GM23338 (cell line): Measurements from ENCODE around the gene AP3S1. TPM values are rescaled to one million over a fixed set of nuclear protein-coding genes. Genes with fewer than 3 reads are reported as not detected.
"Not testable (repeated sequence)": the region's sequence is repeated elsewhere in the genome, so short reads cannot be mapped to it uniquely, and the experiment has no call there.

Experiments used
- ATAC-seq: fragments of 200-7000 bp; cut with Tn5 transposase; 3 replicates; pipeline ENCODE4 v1.9.1; 2020
- DNase-seq: peaks from one replicate; pipeline ENCODE4 v3.0.0-alpha.2; 2015; ENCODE audit warnings: low spot score
- H2AFZ ChIP-seq: fragments of 200-600 bp; sonication (generic); 2 replicates; pipeline ENCODE4 v1.8.0; 2016; ENCODE audit warnings: antibody characterized with exemption, mild to moderate bottlenecking, moderate library complexity
- H3F3A ChIP-seq: fragments of 200-600 bp; sonication (generic); replicated peaks from 2 replicates; pipeline ENCODE4 v1.8.0; 2017; ENCODE audit warnings: antibody characterized with exemption, mixed run types, low read depth
- H3K27ac ChIP-seq: fragments of 200-600 bp; sonication (generic); 2 replicates; pipeline ENCODE4 v1.6.1; 2016; ENCODE audit warnings: low read depth
- H3K27me3 ChIP-seq: fragments of 200-600 bp; sonication (generic); 2 replicates; pipeline ENCODE4 v1.8.0; 2016; ENCODE audit warnings: mild to moderate bottlenecking, mixed run types, moderate library complexity; ENCODE audit not compliant: insufficient read depth
- H3K36me3 ChIP-seq: fragments of 200-600 bp; sonication (generic); 2 replicates; pipeline ENCODE4 v1.8.0; 2016; ENCODE audit warnings: mild to moderate bottlenecking; ENCODE audit not compliant: insufficient read depth
- H3K4me1 ChIP-seq: fragments of 200-600 bp; sonication (generic); 2 replicates; pipeline ENCODE4 v1.8.0; 2016; ENCODE audit warnings: mild to moderate bottlenecking, moderate library complexity; ENCODE audit not compliant: insufficient read depth
- H3K4me2 ChIP-seq: fragments of 200-600 bp; sonication (generic); 2 replicates; pipeline ENCODE4 v1.7.1; 2017; ENCODE audit warnings: mixed run types
- H3K4me3 ChIP-seq: fragments of 200-600 bp; sonication (generic); 2 replicates; pipeline ENCODE4 v1.6.1; 2016; ENCODE audit warnings: mixed run types
- H3K79me2 ChIP-seq: fragments of 200-600 bp; sonication (generic); replicated peaks from 2 replicates; pipeline ENCODE4 v1.8.0; 2017; ENCODE audit warnings: mild to moderate bottlenecking; ENCODE audit not compliant: insufficient read depth
- H3K9me2 ChIP-seq: fragments of 200-600 bp; sonication (generic); 2 replicates; pipeline ENCODE4 v1.8.0; 2017; ENCODE audit not compliant: insufficient read depth
- H4K20me1 ChIP-seq: fragments of 200-600 bp; sonication (generic); replicated peaks from 2 replicates; pipeline ENCODE4 v1.8.0; 2017; ENCODE audit warnings: mild to moderate bottlenecking; ENCODE audit not compliant: insufficient read depth
- H3K27ac Mint-ChIP-seq: 2 replicates; pipeline ENCODE4 v1.8.0; 2020; ENCODE audit warnings: inconsistent platforms, mild to moderate bottlenecking, moderate library complexity, mixed read lengths
- H3K27me3 Mint-ChIP-seq: 3 replicates; pipeline ENCODE4 v1.8.0; 2022; ENCODE audit warnings: low read depth, mild to moderate bottlenecking, moderate library complexity, mixed read lengths, inconsistent platforms; ENCODE audit not compliant: insufficient read depth, poor library complexity
- H3K36me3 Mint-ChIP-seq: 3 replicates; pipeline ENCODE4 v1.8.0; 2021; ENCODE audit warnings: low read depth, mild to moderate bottlenecking, inconsistent platforms, moderate library complexity, mixed read lengths
- H3K4me1 Mint-ChIP-seq: 3 replicates; pipeline ENCODE4 v1.8.0; 2020; ENCODE audit warnings: mild to moderate bottlenecking, inconsistent platforms, mixed read lengths
- H3K4me3 Mint-ChIP-seq: 3 replicates; pipeline ENCODE4 v1.8.0; 2021; ENCODE audit warnings: moderate library complexity, mild to moderate bottlenecking, inconsistent platforms, mixed read lengths
- H3K9me3 Mint-ChIP-seq: 3 replicates; pipeline ENCODE4 v1.8.0; 2020; ENCODE audit warnings: moderate library complexity, mild to moderate bottlenecking, inconsistent platforms, mixed read lengths
- CTCF ChIP-seq, 2 experiments: fragments of 200-600 bp in 1 of 2; sonication (generic) in 1 of 2; conservative IDR thresholded peaks; 2 replicates each; pipeline versions ENCODE4 v1.5.1 to v1.6.1; 2016 to 2017; ENCODE audit warnings: antibody characterized with exemption in 2 of 2, low read depth in 2 of 2, mild to moderate bottlenecking in 2 of 2, moderate library complexity in 1 of 2
- EZH2 ChIP-seq: fragments of 200-600 bp; sonication (generic); IDR thresholded peaks from one replicate; pipeline ENCODE4 v1.8.0; 2017; ENCODE audit warnings: antibody characterized with exemption, mild to moderate bottlenecking, low read depth; ENCODE audit not compliant: unreplicated experiment
- EZH2phosphoT487 ChIP-seq: fragments of 200-600 bp; sonication (generic); IDR thresholded peaks from one replicate; pipeline ENCODE4 v1.8.1; 2018; ENCODE audit warnings: antibody characterized with exemption; ENCODE audit not compliant: unreplicated experiment
- JUNB ChIP-seq: IDR thresholded peaks from one replicate; pipeline ENCODE4 v1.6.1; 2016; ENCODE audit warnings: antibody characterized with exemption; ENCODE audit not compliant: unreplicated experiment
- NANOG ChIP-seq: IDR thresholded peaks from 2 replicates; pipeline ENCODE4 v1.6.1; 2016; ENCODE audit warnings: antibody characterized with exemption, borderline replicate concordance
- REST ChIP-seq: IDR thresholded peaks from one replicate; pipeline ENCODE4 v1.6.1; 2018; ENCODE audit warnings: antibody characterized with exemption; ENCODE audit not compliant: unreplicated experiment
- STAT1 ChIP-seq: IDR thresholded peaks from one replicate; pipeline ENCODE4 v1.6.1; 2016; ENCODE audit warnings: antibody characterized with exemption; ENCODE audit not compliant: unreplicated experiment
- ZNF114 ChIP-seq: fragments of 250-450 bp; sonication (Bioruptor Pico); IDR thresholded peaks from 2 replicates; pipeline ENCODE4 v1.5.0; 2020; ENCODE audit warnings: mild to moderate bottlenecking, moderate library complexity
- ZNF331 ChIP-seq: fragments of 250-450 bp; sonication (Bioruptor Pico); IDR thresholded peaks from 2 replicates; pipeline ENCODE4 v1.5.0; 2020; ENCODE audit warnings: low read depth, mild to moderate bottlenecking, moderate library complexity
- polyA plus RNA-seq: library from polyadenylated mRNA; unstranded; fragments of >200 nt; fragmentation: Nextera tagmentation; extraction: Ambion mirVana; gene quantifications from 2 replicates; pipeline ENCODE4 v1.2.1, GENCODE V29; 2016
- total RNA-seq: library from RNA; depleted of rRNA; stranded (reverse); fragments of >200 nt; shearing (Covaris generic); gene quantifications from 2 replicates; pipeline ENCODE4 v1.2.3, GENCODE V29; 2014

The AP3S1 gene
- total and polyA plus RNA-seq, 2 experiments from 2014 or later: 143 to 232 TPM

DNA sequence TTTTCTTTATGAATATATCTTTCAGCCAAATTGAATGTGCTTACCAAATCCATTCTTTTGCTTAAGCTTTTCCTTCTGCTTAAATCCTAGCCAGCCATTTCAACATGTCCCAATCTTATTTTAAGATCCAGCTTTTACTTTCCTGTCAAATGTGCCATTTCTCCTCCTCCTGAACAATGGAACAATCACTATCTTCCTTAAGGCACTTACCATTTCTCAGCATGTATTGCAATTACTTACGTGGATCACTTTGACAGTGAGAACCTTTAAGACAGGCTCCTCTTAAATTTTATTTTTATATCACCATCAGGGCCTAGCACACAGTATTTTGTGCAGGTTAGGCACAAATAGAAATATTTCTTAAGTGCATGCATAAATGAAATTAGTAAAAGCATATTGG lies 20.9 kb upstream of the AP3S1 start (continued):
- TF ChIP-seq CTCF (conservative IDR thresholded peaks at IDR 0.05; ENCODE audit: low read depth in 2 of 2): no peak
- TF ChIP-seq EZH2phosphoT487: no peak
- TF ChIP-seq EZH2: no peak
- TF ChIP-seq STAT1: no peak
- no peak for TF ChIP-seq JUNB
- TF ChIP-seq ZNF331: no peak
- TF ChIP-seq ZNF114 (CRISPR knock-in tag): no peak
- TF ChIP-seq NANOG: no peak

- not testable (repeated sequence) for H2AFZ ChIP-seq, ATAC-seq, H3K27ac ChIP-seq, H3K4me3 ChIP-seq, H3K4me3 Mint-ChIP-seq, DNase-seq, H3K4me1 Mint-ChIP-seq, H3K9me2 ChIP-seq, H3K4me1 ChIP-seq, H3K79me2 ChIP-seq, H4K20me1 ChIP-seq, H3K27me3 Mint-ChIP-seq, H3K27me3 ChIP-seq, H3K27ac Mint-ChIP-seq, H3K4me2 ChIP-seq, H3F3A ChIP-seq, H3K36me3 ChIP-seq
- Mint-ChIP-seq H3K36me3 (peaks cover 32% of the 10 kb centered on the region), H3K9me3 (peaks cover 21% of the 10 kb centered on the region)
Measured at GRCh38 chr5:115824983-115825382, 16.8 kb upstream of the AP3S1 start.

GRCh38 chr5:115825948-115826347 lies 15.8 kb upstream of the AP3S1 start:
- Histone ChIP-seq H3K4me2 (no peak overlapping the region), H3K79me2 (no peaks in the 10 kb centered on the region), H3K9me2 (peaks cover 8% of the 10 kb centered on the region), H3K27me3 (no peaks in the 10 kb centered on the region), H3K4me1 (no peaks in the 10 kb centered on the region), H2AFZ (no peak overlapping the region), H3F3A (no peaks in the 10 kb centered on the region), H3K4me3 (no peak overlapping the region), H3K27ac (no peak overlapping the region), H4K20me1 (no peaks in the 10 kb centered on the region), H3K36me3 (no peaks in the 10 kb centered on the region)
- no peak for DNase-seq
- H3K36me3 Mint-ChIP-seq: peaks cover 34% of the 10 kb centered on the region
- H3K9me3 Mint-ChIP-seq: peaks cover 21% of the 10 kb centered on the region
- no peaks in the 10 kb centered on the region for H3K27me3 Mint-ChIP-seq
- H3K4me1 Mint-ChIP-seq: no peaks in the 10 kb centered on the region
- no peak for ATAC-seq
- H3K27ac Mint-ChIP-seq: no peak overlapping the region
- no peak overlapping the region for H3K4me3 Mint-ChIP-seq
- TF ChIP-seq STAT1 (no peak), REST (no peak), CTCF (conservative IDR thresholded peaks at IDR 0.05; ENCODE audit: low read depth in 2 of 2) (no peak)
